Caco-2 (cell line): Measurements from ENCODE around the gene RBKS. TPM values are rescaled to one million over a fixed set of nuclear protein-coding genes. Genes with fewer than 3 reads are reported as not detected.

Source experiments
- BruUV-seq: library from RNA; stranded (reverse); fragments of 400-500 nt; replicated peaks from 2 replicates; lab custom pipeline; 2021; lab: Mats Ljungman, UMichigan
- CTCF ChIA-PET: fragments of 300-600 bp; sonication (Branson Sonifier 250); formaldehyde crosslinking; loops from one replicate; lab custom pipeline; 2022; ENCODE audit warnings: antibody characterized with exemption; lab: Charles Lee
- POLR2A ChIA-PET: fragments of 300-600 bp; sonication (Branson Sonifier 250); formaldehyde crosslinking; loops from one replicate; lab custom pipeline; 2022; ENCODE audit warnings: antibody characterized with exemption; lab: Charles Lee
- DNase-seq, 2 experiments: peaks; one replicate each; pipeline versions ENCODE4 v3.0.0 to v3.0.0-alpha.2; 2020 to 2022
- H3K27me3 ChIP-seq: replicated peaks from 2 replicates; pipeline ENCODE4 v1.6.0; 2011; ENCODE audit warnings: low read length; ENCODE audit not compliant: control insufficient read depth, insufficient read depth
- H3K36me3 ChIP-seq: 2 replicates; pipeline ENCODE4 v1.5.1; 2011; ENCODE audit warnings: low read length; ENCODE audit not compliant: control insufficient read depth, insufficient read depth
- H3K4me1 ChIP-seq: fragments of 250-450 bp; sonication (Bioruptor Pico); 2 replicates; pipeline ENCODE4 v1.5.1; 2020; ENCODE audit warnings: mild to moderate bottlenecking
- H3K4me3 ChIP-seq: 2 replicates; pipeline ENCODE4 v1.5.1; 2011; ENCODE audit warnings: low read depth, mild to moderate bottlenecking, control low read depth, low read length
- H3K9me3 ChIP-seq: fragments of 250-450 bp; sonication (Bioruptor Pico); 2 replicates; pipeline ENCODE4 v1.5.1; 2020; ENCODE audit warnings: mild to moderate bottlenecking, moderate library complexity
- H3K27ac Mint-ChIP-seq: one replicate; pipeline ENCODE4 v1.8.0; 2022; ENCODE audit warnings: mixed read lengths; ENCODE audit not compliant: unreplicated experiment
- H3K27me3 Mint-ChIP-seq: one replicate; pipeline ENCODE4 v1.8.0; 2022; ENCODE audit warnings: mixed read lengths; ENCODE audit not compliant: insufficient read depth, unreplicated experiment
- H3K36me3 Mint-ChIP-seq: one replicate; pipeline ENCODE4 v1.8.0; 2022; ENCODE audit warnings: mild to moderate bottlenecking, mixed read lengths; ENCODE audit not compliant: insufficient read depth, unreplicated experiment
- H3K4me1 Mint-ChIP-seq: one replicate; pipeline ENCODE4 v1.8.0; 2022; ENCODE audit warnings: low read depth, mixed read lengths; ENCODE audit not compliant: unreplicated experiment
- H3K4me3 Mint-ChIP-seq: one replicate; pipeline ENCODE4 v1.8.0; 2022; ENCODE audit warnings: mild to moderate bottlenecking, moderate library complexity, mixed read lengths; ENCODE audit not compliant: unreplicated experiment
- H3K9me3 Mint-ChIP-seq: one replicate; pipeline ENCODE4 v1.8.0; 2022; ENCODE audit warnings: mixed read lengths; ENCODE audit not compliant: unreplicated experiment
- CTCF ChIP-seq, 2 experiments: fragments of 200-600 bp in 1 of 2; IDR thresholded peaks; 1 replicate in 1 of 2; 2 replicates in 1 of 2; pipeline versions ENCODE4 v1.5.1 to v1.8.0; 2011 to 2022; ENCODE audit warnings: antibody characterized with exemption in 1 of 2, control low read depth in 1 of 2, inconsistent platforms in 1 of 2, low read depth in 1 of 2, low read length in 1 of 2, mild to moderate bottlenecking in 1 of 2, moderate library complexity in 1 of 2; ENCODE audit not compliant: insufficient read depth in 1 of 2, severe bottlenecking in 1 of 2, unreplicated experiment in 1 of 2
- intact Hi-C: fragments of 100-400 bp; cut with micrococcal nuclease; formaldehyde crosslinking; loops from one replicate; pipeline ENCODE4 v1.10.0; 2022; ENCODE audit not compliant: unreplicated experiment
- total RNA-seq: library from RNA; stranded (reverse); gene quantifications from 2 replicates; pipeline ENCODE4 v1.2.3, GENCODE V29; 2022

Gene RBKS
- total RNA-seq, 1 experiment from 2014 or later: 7.4 TPM

GRCh38 chr2:27847333-27847732, 42.9 kb downstream of the RBKS start:
- DNase-seq: no peak
- H3K4me3 Mint-ChIP-seq: no peak overlapping the region
- Histone ChIP-seq H3K4me1 (no peaks in the 10 kb centered on the region), H3K9me3 (no peaks in the 10 kb centered on the region), H3K27me3 (no peaks in the 10 kb centered on the region), H3K36me3 (no peaks in the 10 kb centered on the region), H3K4me3 (no peak overlapping the region)
- no peaks in the 10 kb centered on the region for H3K27me3 Mint-ChIP-seq
- H3K4me1 Mint-ChIP-seq: no peaks in the 10 kb centered on the region
- POLR2A ChIA-PET: no interaction called here
- CTCF ChIA-PET: no interaction called here
- no TSS peak for BruUV-seq
- H3K36me3 Mint-ChIP-seq: no peaks in the 10 kb centered on the region
- H3K9me3 Mint-ChIP-seq: no peaks in the 10 kb centered on the region
- no peak for TF ChIP-seq CTCF (IDR thresholded peaks at IDR 0.05; ENCODE audit: insufficient read depth in 1 of 2, low read depth in 1 of 2, low read length in 1 of 2, severe bottlenecking in 1 of 2, unreplicated experiment in 1 of 2)
- no peak overlapping the region for H3K27ac Mint-ChIP-seq
- intact Hi-C loops: no loop called here

- no peak overlapping the region for H3K4me3 Mint-ChIP-seq
- H3K27ac Mint-ChIP-seq: no peak overlapping the region
- Histone ChIP-seq H3K4me1 (no peaks in the 10 kb centered on the region), H3K4me3 (no peak overlapping the region), H3K36me3 (no peaks in the 10 kb centered on the region; the same call in 1 of the 2 replicates), H3K9me3 (no peaks in the 10 kb centered on the region), H3K27me3 (no peaks in the 10 kb centered on the region)
- ChIA-PET POLR2A (no interaction called here), CTCF (no interaction called here)
- no peaks in the 10 kb centered on the region for H3K9me3 Mint-ChIP-seq
- intact Hi-C loops: no loop called here
- BruUV-seq: no TSS peak
- H3K4me1 Mint-ChIP-seq: no peaks in the 10 kb centered on the region
- H3K27me3 Mint-ChIP-seq: no peaks in the 10 kb centered on the region
- no peak for TF ChIP-seq CTCF (IDR thresholded peaks at IDR 0.05; ENCODE audit: insufficient read depth in 1 of 2, low read depth in 1 of 2, low read length in 1 of 2, severe bottlenecking in 1 of 2, unreplicated experiment in 1 of 2)
- H3K36me3 Mint-ChIP-seq: no peaks in the 10 kb centered on the region
- DNase-seq: no peak
These were observed 45.3 kb downstream of the RBKS start for GRCh38 chr2:27844821-27845255.

GRCh38 chr2:27843992-27844391, 46.2 kb downstream of the RBKS start:
- no peaks in the 10 kb centered on the region for H3K4me1 Mint-ChIP-seq
- H3K9me3 Mint-ChIP-seq: no peaks in the 10 kb centered on the region
- H3K27me3 Mint-ChIP-seq: no peaks in the 10 kb centered on the region
- BruUV-seq: no TSS peak
- Histone ChIP-seq H3K36me3 (no peaks in the 10 kb centered on the region; the same call in 1 of the 2 replicates), H3K4me3 (no peak overlapping the region), H3K4me1 (no peaks in the 10 kb centered on the region), H3K27me3 (no peaks in the 10 kb centered on the region), H3K9me3 (no peaks in the 10 kb centered on the region)
- no peak for DNase-seq
- intact Hi-C loops: no loop called here
- POLR2A ChIA-PET: no interaction called here
- H3K4me3 Mint-ChIP-seq: no peak overlapping the region
- no peak for TF ChIP-seq CTCF (IDR thresholded peaks at IDR 0.05; ENCODE audit: insufficient read depth in 1 of 2, low read depth in 1 of 2, low read length in 1 of 2, severe bottlenecking in 1 of 2, unreplicated experiment in 1 of 2)
- no peaks in the 10 kb centered on the region for H3K36me3 Mint-ChIP-seq
- no peak overlapping the region for H3K27ac Mint-ChIP-seq
- CTCF ChIA-PET: interaction anchor here (0.6 to 0.7 kb wide), 2 partner anchors 87 to 246 kb away, joined by 3 read pairs; no protein-coding TSS in a partner anchor
